Progenitor cell of endocrine pancreas (in vitro differentiated cells): ENCODE measurements around the gene RPH3AL. TPM values are rescaled to one million over a fixed set of nuclear protein-coding genes. Genes with fewer than 3 reads are reported as not detected.
"Not testable (repeated sequence)": the region's sequence is repeated elsewhere in the genome, so short reads cannot be mapped to it uniquely, and the experiment has no call there.

Experiments
- DNase-seq: peaks from one replicate; pipeline ENCODE4 v3.0.0; 2021; ENCODE audit warnings: low spot score; ENCODE audit not compliant: unreplicated experiment
- H3K27ac Mint-ChIP-seq: 2 replicates; pipeline ENCODE4 v1.8.0; 2021; ENCODE audit warnings: mild to moderate bottlenecking, moderate library complexity, mixed read lengths
- H3K27me3 Mint-ChIP-seq: 2 replicates; pipeline ENCODE4 v1.8.0; 2021; ENCODE audit warnings: mixed read lengths
- H3K36me3 Mint-ChIP-seq: 2 replicates; pipeline ENCODE4 v1.8.0; 2022; ENCODE audit warnings: mixed read lengths; ENCODE audit not compliant: insufficient read depth
- H3K4me1 Mint-ChIP-seq: 2 replicates; pipeline ENCODE4 v1.8.0; 2021; ENCODE audit warnings: low read depth, mixed read lengths
- H3K4me3 Mint-ChIP-seq: 2 replicates; pipeline ENCODE4 v1.8.0; 2021; ENCODE audit warnings: low read depth, mild to moderate bottlenecking, moderate library complexity, mixed read lengths
- H3K9me3 Mint-ChIP-seq: 2 replicates; pipeline ENCODE4 v1.8.0; 2021; ENCODE audit warnings: low read depth, mixed read lengths
- CTCF ChIP-seq: fragments of 200-600 bp; sonication (generic); IDR thresholded peaks from one replicate; pipeline ENCODE4 v1.5.0; 2021; ENCODE audit warnings: antibody characterized with exemption, mild to moderate bottlenecking; ENCODE audit not compliant: unreplicated experiment
- total RNA-seq: library from RNA; stranded (reverse); gene quantifications from 2 replicates; pipeline ENCODE4 v1.2.1, GENCODE V29; 2021

Gene RPH3AL
- total RNA-seq, 1 donor from 2014 or later = 47.6 TPM

- H3K36me3 Mint-ChIP-seq = peaks cover 6% of the 10 kb centered on the region
- no peak overlapping the region for H3K27ac Mint-ChIP-seq
- H3K27me3 Mint-ChIP-seq = no peaks in the 10 kb centered on the region
- no peak overlapping the region for H3K4me3 Mint-ChIP-seq
- TF ChIP-seq CTCF = no peak
- H3K9me3 Mint-ChIP-seq = no peaks in the 10 kb centered on the region
- DNase-seq = no peak
- H3K4me1 Mint-ChIP-seq = no peaks in the 10 kb centered on the region
Measured at GRCh38 chr17:216625-217024, 136.0 kb downstream of the RPH3AL start.

GRCh38 chr17:215563-216478 lies 136.8 kb downstream of the RPH3AL start:
- H3K27me3 Mint-ChIP-seq, H3K4me3 Mint-ChIP-seq, H3K27ac Mint-ChIP-seq, DNase-seq, H3K36me3 Mint-ChIP-seq, H3K9me3 Mint-ChIP-seq, H3K4me1 Mint-ChIP-seq: not testable (repeated sequence)

- Mint-ChIP-seq H3K36me3 (peaks cover 6% of the 10 kb centered on the region), H3K27ac (no peak overlapping the region), H3K4me3 (no peak overlapping the region), H3K27me3 (no peaks in the 10 kb centered on the region), H3K9me3 (no peaks in the 10 kb centered on the region), H3K4me1 (no peaks in the 10 kb centered on the region)
- no peak for DNase-seq
- TF ChIP-seq CTCF = no peak
Measured at GRCh38 chr17:214881-215331, 137.7 kb downstream of the RPH3AL start.

- H3K36me3 Mint-ChIP-seq = peaks cover 10% of the 10 kb centered on the region
- no peaks in the 10 kb centered on the region for H3K27me3 Mint-ChIP-seq
- no peaks in the 10 kb centered on the region for H3K9me3 Mint-ChIP-seq
- H3K4me1 Mint-ChIP-seq = no peaks in the 10 kb centered on the region
- no peak overlapping the region for H3K4me3 Mint-ChIP-seq
- H3K27ac Mint-ChIP-seq = no peak overlapping the region
- no peak for DNase-seq
- TF ChIP-seq CTCF = no peak
Measured at GRCh38 chr17:213286-214105, 139.1 kb downstream of the RPH3AL start.

- H3K27me3 Mint-ChIP-seq = no peaks in the 10 kb centered on the region
Measured at GRCh38 chr17:210402-210801, 142.2 kb downstream of the RPH3AL start.

More at GRCh38 chr17:210402-210801, 142.2 kb downstream of the RPH3AL start:
- peaks cover 9% of the 10 kb centered on the region for H3K9me3 Mint-ChIP-seq
- H3K27ac Mint-ChIP-seq = no peak overlapping the region
- H3K4me1 Mint-ChIP-seq = no peaks in the 10 kb centered on the region
- TF ChIP-seq CTCF = no peak
- no peak overlapping the region for H3K4me3 Mint-ChIP-seq
- peaks cover 18% of the 10 kb centered on the region for H3K36me3 Mint-ChIP-seq
- DNase-seq = no peak
